H9 (cell line): ENCODE data around the gene ZNF18. TPM values are rescaled to one million over a fixed set of nuclear protein-coding genes. Genes with fewer than 3 reads are reported as not detected.
"Not testable (repeated sequence)": the region's sequence is repeated elsewhere in the genome, so short reads cannot be mapped to it uniquely, and the experiment has no call there.

Experiments used
- DNase-seq: peaks from one replicate; pipeline ENCODE4 v3.0.0-alpha.2; 2017
- H2AFZ ChIP-seq: one replicate; pipeline ENCODE4 v1.6.1; 2013; ENCODE audit warnings: mild to moderate bottlenecking, low read length, control low read depth, moderate library complexity
- H2AK5ac ChIP-seq: 2 replicates; pipeline ENCODE4 v1.6.1; 2013; ENCODE audit warnings: low read length, control low read depth, mixed read lengths; ENCODE audit not compliant: insufficient read length
- H2BK120ac ChIP-seq: one replicate; pipeline ENCODE4 v1.6.1; 2013; ENCODE audit warnings: low read depth, mild to moderate bottlenecking, low read length, control low read depth, inconsistent platforms; ENCODE audit not compliant: poor library complexity, severe bottlenecking
- H2BK12ac ChIP-seq: 2 replicates; pipeline ENCODE4 v1.6.1; 2013; ENCODE audit warnings: low read length, control low read depth, mixed read lengths, low read depth; ENCODE audit not compliant: insufficient read length
- H2BK15ac ChIP-seq: 2 replicates; pipeline ENCODE4 v1.6.1; 2013; ENCODE audit warnings: low read depth, low read length, control low read depth
- H2BK20ac ChIP-seq: one replicate; pipeline ENCODE4 v1.6.1; 2013; ENCODE audit warnings: low read depth, mild to moderate bottlenecking, low read length, control low read depth, inconsistent platforms; ENCODE audit not compliant: poor library complexity, severe bottlenecking
- H2BK5ac ChIP-seq: 2 replicates; pipeline ENCODE4 v1.6.1; 2013; ENCODE audit warnings: low read length, control low read depth, mixed read lengths; ENCODE audit not compliant: insufficient read length
- H3K14ac ChIP-seq: 2 replicates; pipeline ENCODE4 v1.6.1; 2013; ENCODE audit warnings: low read length, control low read depth; ENCODE audit not compliant: insufficient read depth
- H3K18ac ChIP-seq: 2 replicates; pipeline ENCODE4 v1.6.1; 2013; ENCODE audit warnings: low read depth, mild to moderate bottlenecking, mixed read lengths, low read length, control low read depth; ENCODE audit not compliant: insufficient read length
- H3K23ac ChIP-seq: 2 replicates; pipeline ENCODE4 v1.6.1; 2013; ENCODE audit warnings: low read length, control low read depth, mixed read lengths, low read depth; ENCODE audit not compliant: insufficient read length
- H3K23me2 ChIP-seq: 2 replicates; pipeline ENCODE4 v1.6.1; 2013; ENCODE audit warnings: low read depth, mild to moderate bottlenecking, mixed read lengths, low read length, control low read depth; ENCODE audit not compliant: insufficient read length, poor library complexity, severe bottlenecking
- H3K27ac ChIP-seq: 2 replicates; pipeline ENCODE4 v1.5.1; 2013; ENCODE audit warnings: low read length, control low read depth, mixed read lengths, low read depth; ENCODE audit not compliant: insufficient read length
- H3K27me3 ChIP-seq: 2 replicates; pipeline ENCODE4 v1.6.1; 2013; ENCODE audit warnings: low read length, control low read depth, inconsistent platforms; ENCODE audit not compliant: insufficient read depth
- H3K4ac ChIP-seq: 2 replicates; pipeline ENCODE4 v1.6.1; 2013; ENCODE audit warnings: low read depth, mild to moderate bottlenecking, control low read depth, inconsistent platforms, low read length, moderate library complexity
- H3K4me1 ChIP-seq: 2 replicates; pipeline ENCODE4 v1.6.1; 2013; ENCODE audit warnings: low read length, control low read depth, inconsistent platforms; ENCODE audit not compliant: insufficient read depth
- H3K4me2 ChIP-seq: 2 replicates; pipeline ENCODE4 v1.6.1; 2013; ENCODE audit warnings: low read length, control low read depth, mixed read lengths; ENCODE audit not compliant: insufficient read length, insufficient read depth
- H3K56ac ChIP-seq: 2 replicates; pipeline ENCODE4 v1.6.1; 2013; ENCODE audit warnings: low read depth, mild to moderate bottlenecking, mixed read lengths, low read length, control low read depth; ENCODE audit not compliant: insufficient read length
- H3K79me1 ChIP-seq: 2 replicates; pipeline ENCODE4 v1.6.1; 2013; ENCODE audit warnings: low read depth, mild to moderate bottlenecking, moderate library complexity, low read length, control low read depth, inconsistent platforms; ENCODE audit not compliant: insufficient read depth, poor library complexity, severe bottlenecking
- H3K79me2 ChIP-seq: 2 replicates; pipeline ENCODE4 v1.6.1; 2013; ENCODE audit warnings: low read length, control low read depth, inconsistent platforms; ENCODE audit not compliant: insufficient read depth
- H3K9ac ChIP-seq: 2 replicates; pipeline ENCODE4 v1.6.1; 2013; ENCODE audit warnings: low read length, control low read depth, mixed read lengths; ENCODE audit not compliant: insufficient read length; ENCODE audit errors: extremely low read depth
- H3K9me3 ChIP-seq: one replicate; pipeline ENCODE4 v1.6.1; 2013; ENCODE audit warnings: low read depth, low read length, inconsistent platforms; ENCODE audit not compliant: control insufficient read depth
- H3T11ph ChIP-seq: one replicate; pipeline ENCODE4 v1.6.1; 2013; ENCODE audit warnings: mild to moderate bottlenecking, low read length, control low read depth, inconsistent platforms
- H4K20me1 ChIP-seq: one replicate; pipeline ENCODE4 v1.6.1; 2013; ENCODE audit not compliant: control insufficient read depth, insufficient read length, insufficient read depth
- H4K5ac ChIP-seq: 2 replicates; pipeline ENCODE4 v1.6.1; 2013; ENCODE audit warnings: low read depth, mild to moderate bottlenecking, mixed read lengths, low read length, control low read depth; ENCODE audit not compliant: insufficient read length
- H4K8ac ChIP-seq: replicated peaks from 2 replicates; pipeline ENCODE4 v1.6.1; 2013; ENCODE audit warnings: low read length, control low read depth, mixed read lengths, low read depth; ENCODE audit not compliant: insufficient read length
- H4K91ac ChIP-seq: 2 replicates; pipeline ENCODE4 v1.6.1; 2013; ENCODE audit warnings: low read depth, mild to moderate bottlenecking, moderate library complexity, mixed read lengths, low read length, control low read depth; ENCODE audit not compliant: insufficient read length
- H3K27ac Mint-ChIP-seq, 3 experiments: 2 replicates in 2 of 3; 3 replicates in 1 of 3; pipeline ENCODE4 v1.8.0; 2020 to 2021; ENCODE audit warnings: mixed read lengths in 3 of 3, mild to moderate bottlenecking in 1 of 3, moderate library complexity in 1 of 3
- H3K27me3 Mint-ChIP-seq: 2 replicates; pipeline ENCODE4 v1.8.0; 2021; ENCODE audit warnings: low read depth, mild to moderate bottlenecking, moderate library complexity, mixed read lengths
- H3K36me3 Mint-ChIP-seq, 3 experiments: 2 replicates in 2 of 3; 3 replicates in 1 of 3; pipeline ENCODE4 v1.8.0; 2020 to 2021; ENCODE audit warnings: low read depth in 3 of 3, mixed read lengths in 3 of 3; ENCODE audit not compliant: insufficient read depth in 1 of 3
- H3K4me1 Mint-ChIP-seq, 2 experiments: 2 replicates each; pipeline ENCODE4 v1.8.0; 2020; ENCODE audit warnings: mixed read lengths in 2 of 2
- H3K4me3 Mint-ChIP-seq, 2 experiments: 2 replicates in 1 of 2; 3 replicates in 1 of 2; pipeline ENCODE4 v1.8.0; 2020 to 2021; ENCODE audit warnings: mild to moderate bottlenecking in 2 of 2, mixed read lengths in 2 of 2, moderate library complexity in 1 of 2
- H3K9me3 Mint-ChIP-seq, 2 experiments: 2 replicates in 1 of 2; 3 replicates in 1 of 2; pipeline ENCODE4 v1.8.0; 2020; ENCODE audit warnings: mild to moderate bottlenecking in 2 of 2, mixed read lengths in 2 of 2, moderate library complexity in 1 of 2
- CTCF ChIP-seq: fragments of 200-600 bp; sonication (generic); conservative IDR thresholded peaks from 3 replicates; pipeline ENCODE4 v1.8.0; 2021; ENCODE audit warnings: antibody characterized with exemption, mild to moderate bottlenecking
- WGBS: extraction: QIAGEN DNeasy Blood & Tissue Kit; methylation state at CpG from one replicate; pipeline ENCODE4 v1.1.7; 2013; ENCODE audit warnings: missing lambda C conversion rate, low lambda C conversion rate, mixed read lengths; ENCODE audit not compliant: insufficient read length; ENCODE audit errors: extremely low coverage; 5-methylcytosine and 5-hydroxymethylcytosine counted together
- total RNA-seq: library from RNA; stranded (reverse); gene quantifications from 2 replicates; pipeline ENCODE4 v1.2.1, GENCODE V29; 2021

Gene ZNF18
- total RNA-seq, 1 experiment from 2014 or later: 6.8 TPM

- H3K4ac ChIP-seq: no peak overlapping the region
- H3K79me1 ChIP-seq: no peaks in the 10 kb centered on the region
- no peak overlapping the region for H2BK5ac ChIP-seq
- H2BK20ac ChIP-seq: no peak overlapping the region
- H3K9ac ChIP-seq: no peak overlapping the region
- no peak overlapping the region for H4K5ac ChIP-seq
- H3K23me2 ChIP-seq: no peaks in the 10 kb centered on the region
- no CpG with 5 or more reads among the region's 3 CpGs for WGBS
- H3K23ac ChIP-seq: no peak overlapping the region
- TF ChIP-seq CTCF: no peak
- Mint-ChIP-seq H3K36me3 (peaks cover 32 to 40% (median 39%) of the 10 kb centered on the region in 3 experiments; a peak in 6 of 7 replicates), H3K4me1 (peaks cover 28 to 32% of the 10 kb centered on the region in 2 experiments), H3K27ac (no peak overlapping the region), H3K4me3 (no peak overlapping the region), H3K27me3 (no peaks in the 10 kb centered on the region), H3K9me3 (no peaks in the 10 kb centered on the region; a peak in 1 of 5 replicates)
- no peak overlapping the region for H3K4me2 ChIP-seq
- H4K8ac ChIP-seq: no peak overlapping the region
- H3K27me3 ChIP-seq: no peaks in the 10 kb centered on the region
- H4K20me1 ChIP-seq: no peaks in the 10 kb centered on the region
- H3T11ph ChIP-seq: no peak overlapping the region
- H3K4me1 ChIP-seq: peaks cover 2% of the 10 kb centered on the region; the same call in 1 of the 2 replicates
- no peak overlapping the region for H3K14ac ChIP-seq
- H3K56ac ChIP-seq: no peak overlapping the region
- no peak overlapping the region for H4K91ac ChIP-seq
- no peak overlapping the region for H2BK12ac ChIP-seq
- H2BK120ac ChIP-seq: no peak overlapping the region
- H2BK15ac ChIP-seq: no peak overlapping the region
- no peak overlapping the region for H3K18ac ChIP-seq
- no peak overlapping the region for H2AFZ ChIP-seq
- no peaks in the 10 kb centered on the region for H3K9me3 ChIP-seq
- no peak overlapping the region for H2AK5ac ChIP-seq
- H3K79me2 ChIP-seq: no peaks in the 10 kb centered on the region
- no peak overlapping the region for H3K27ac ChIP-seq
- DNase-seq: no peak
These were observed 17.5 kb downstream of the ZNF18 start for GRCh38 chr17:11979795-11980194.

GRCh38 chr17:11972741-11973140 is 24.5 kb downstream of the ZNF18 start:
- Mint-ChIP-seq H3K27ac (peak overlapping the region in 1 of 3 experiments; percentile 42; a peak in 1 of 7 replicates), H3K36me3 (peaks cover 13 to 20% (median 15%) of the 10 kb centered on the region in 3 experiments), H3K4me1 (peaks cover 37 to 44% of the 10 kb centered on the region in 2 experiments)
- not testable (repeated sequence) for H2AK5ac ChIP-seq, H2BK5ac ChIP-seq, H2AFZ ChIP-seq, H2BK20ac ChIP-seq, H3K9ac ChIP-seq, H3K56ac ChIP-seq, H3K4ac ChIP-seq, H2BK12ac ChIP-seq, H3K79me2 ChIP-seq, H3K14ac ChIP-seq, H3K9me3 ChIP-seq, H3K4me2 ChIP-seq, H3K18ac ChIP-seq, H3K4me3 Mint-ChIP-seq, H2BK15ac ChIP-seq, H4K20me1 ChIP-seq, H3K23ac ChIP-seq, H3K27ac ChIP-seq, H3K23me2 ChIP-seq, H3K79me1 ChIP-seq, H4K5ac ChIP-seq, H4K8ac ChIP-seq, H2BK120ac ChIP-seq, H3K27me3 Mint-ChIP-seq, H3T11ph ChIP-seq, H3K9me3 Mint-ChIP-seq, DNase-seq, H4K91ac ChIP-seq, H3K4me1 ChIP-seq, H3K27me3 ChIP-seq
- no CpG with 5 or more reads among the region's 19 CpGs for WGBS
